Stimulated activated CD8-positive, alpha-beta memory T cell treated with anti-CD3 and anti-CD28 coated beads, Interleukin-15, amount 100 ng/mL, for 24 hours (primary cell): Measurements from ENCODE around the gene XRCC1.

ENCODE experiments used
- DNase-seq: peaks from one replicate; pipeline ENCODE4 v3.0.0-alpha.2; 2020; ENCODE audit warnings: low read depth

The XRCC1 gene, protein sequence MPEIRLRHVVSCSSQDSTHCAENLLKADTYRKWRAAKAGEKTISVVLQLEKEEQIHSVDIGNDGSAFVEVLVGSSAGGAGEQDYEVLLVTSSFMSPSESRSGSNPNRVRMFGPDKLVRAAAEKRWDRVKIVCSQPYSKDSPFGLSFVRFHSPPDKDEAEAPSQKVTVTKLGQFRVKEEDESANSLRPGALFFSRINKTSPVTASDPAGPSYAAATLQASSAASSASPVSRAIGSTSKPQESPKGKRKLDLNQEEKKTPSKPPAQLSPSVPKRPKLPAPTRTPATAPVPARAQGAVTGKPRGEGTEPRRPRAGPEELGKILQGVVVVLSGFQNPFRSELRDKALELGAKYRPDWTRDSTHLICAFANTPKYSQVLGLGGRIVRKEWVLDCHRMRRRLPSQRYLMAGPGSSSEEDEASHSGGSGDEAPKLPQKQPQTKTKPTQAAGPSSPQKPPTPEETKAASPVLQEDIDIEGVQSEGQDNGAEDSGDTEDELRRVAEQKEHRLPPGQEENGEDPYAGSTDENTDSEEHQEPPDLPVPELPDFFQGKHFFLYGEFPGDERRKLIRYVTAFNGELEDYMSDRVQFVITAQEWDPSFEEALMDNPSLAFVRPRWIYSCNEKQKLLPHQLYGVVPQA

DNA sequence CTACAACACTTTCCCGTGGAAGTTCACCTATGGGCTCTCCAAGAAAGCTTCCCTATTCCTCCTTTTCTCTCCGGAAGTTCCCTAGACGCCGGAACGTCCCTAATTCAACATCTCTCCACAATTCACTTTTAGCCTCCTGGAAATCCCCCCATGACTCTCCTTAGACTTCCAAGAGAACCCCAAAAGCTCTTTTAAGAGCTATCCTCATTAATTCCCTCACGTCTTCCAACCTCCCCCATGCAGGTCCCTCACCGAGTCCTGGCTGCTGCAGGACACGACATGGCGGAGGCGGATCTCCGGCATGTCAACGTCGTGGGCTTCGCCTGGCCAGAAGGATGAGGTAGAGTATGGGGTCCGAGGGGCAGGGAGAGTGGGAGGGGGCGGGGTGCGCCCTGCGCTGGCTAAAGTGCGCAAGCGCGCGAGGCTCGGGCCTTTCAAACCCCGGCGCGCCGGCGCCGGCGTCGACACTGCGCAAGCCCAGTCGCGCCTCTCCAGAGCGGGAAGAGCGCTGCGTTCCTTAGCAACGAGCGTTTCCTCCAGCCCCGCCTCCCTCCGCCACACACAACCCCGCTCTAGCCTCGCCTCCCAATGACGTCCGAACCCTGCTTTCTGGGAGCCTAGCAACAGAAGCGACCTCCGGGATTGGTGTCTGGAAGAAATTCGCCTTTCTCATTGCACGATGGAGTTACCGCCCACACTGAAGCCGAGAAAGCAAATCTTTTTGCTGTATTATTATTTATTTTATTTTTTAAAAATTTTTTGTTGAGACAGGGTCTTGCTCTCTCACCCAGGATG lies at the start of gene XRCC1, which contains the start of gene PINLYP:
TSS of gene XRCC1 (minus strand) at position 372 of the 795 bp plus-strand sequence. CDS start at position 303, 69 bp downstream.
TSS of gene PINLYP (plus strand) at position 646 of the 795 bp plus-strand sequence. CDS start 1,391 bp downstream, outside the sequence.
- peak; percentile 90 for DNase-seq

DNA sequence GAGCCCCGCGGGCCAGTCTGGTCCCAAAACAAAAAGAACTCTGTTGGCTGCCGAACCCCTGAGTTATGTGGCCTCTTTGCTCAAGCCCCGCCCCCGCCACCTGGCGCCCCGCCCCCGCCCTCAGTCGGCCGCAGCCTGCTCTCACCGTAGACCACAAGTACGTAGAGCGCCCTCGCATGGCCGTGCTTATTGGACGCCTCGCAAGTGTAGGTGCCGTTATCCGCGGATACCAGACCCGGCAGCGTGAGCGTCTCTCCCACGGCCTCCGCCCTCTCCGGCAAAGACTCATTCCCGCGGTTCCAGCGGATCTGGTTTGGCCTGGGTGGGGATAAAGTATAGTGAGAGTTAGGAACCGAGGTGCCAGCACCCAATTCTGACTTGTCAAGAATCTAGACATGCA lies 49.6 kb upstream of the XRCC1 start:
- peak; percentile 56 for DNase-seq

DNA sequence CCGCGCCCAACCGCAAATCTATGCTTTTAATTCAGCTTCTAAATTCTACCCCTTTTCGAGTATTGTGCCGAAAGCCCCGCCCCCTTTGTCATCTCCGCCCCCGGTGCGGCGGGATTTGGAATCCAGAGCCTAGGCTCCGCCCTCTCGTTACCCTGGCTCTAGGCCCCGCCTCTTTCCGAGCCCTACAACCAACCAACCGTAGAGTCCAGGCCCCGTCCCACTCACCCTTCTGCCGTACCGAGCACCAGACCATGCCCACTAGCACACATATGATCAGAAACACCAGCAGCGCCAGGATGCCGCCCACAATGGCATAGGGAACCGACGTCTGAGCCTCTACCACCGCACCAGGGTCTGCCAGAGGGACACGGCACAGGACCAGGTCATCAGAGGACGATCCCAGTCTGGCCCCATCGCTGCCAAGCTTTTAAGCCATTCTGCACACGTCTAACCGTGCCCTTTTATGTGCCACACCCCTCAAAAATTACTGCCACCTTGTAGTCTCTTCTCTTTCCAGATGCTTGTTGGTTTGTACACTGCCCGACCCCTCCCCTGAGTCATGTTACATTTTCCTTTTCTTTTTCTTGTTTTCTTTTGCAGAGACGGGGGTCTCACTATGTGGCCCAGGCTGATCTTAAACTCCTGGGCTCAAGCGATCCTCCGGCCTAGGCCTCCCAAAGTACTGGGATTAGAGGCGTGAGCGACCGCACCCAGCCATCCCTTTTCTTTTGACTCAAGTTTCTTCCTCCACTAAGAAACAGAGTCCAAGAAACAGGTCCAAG lies 48.8 kb upstream of the XRCC1 start:
- DNase-seq: no peak

DNA sequence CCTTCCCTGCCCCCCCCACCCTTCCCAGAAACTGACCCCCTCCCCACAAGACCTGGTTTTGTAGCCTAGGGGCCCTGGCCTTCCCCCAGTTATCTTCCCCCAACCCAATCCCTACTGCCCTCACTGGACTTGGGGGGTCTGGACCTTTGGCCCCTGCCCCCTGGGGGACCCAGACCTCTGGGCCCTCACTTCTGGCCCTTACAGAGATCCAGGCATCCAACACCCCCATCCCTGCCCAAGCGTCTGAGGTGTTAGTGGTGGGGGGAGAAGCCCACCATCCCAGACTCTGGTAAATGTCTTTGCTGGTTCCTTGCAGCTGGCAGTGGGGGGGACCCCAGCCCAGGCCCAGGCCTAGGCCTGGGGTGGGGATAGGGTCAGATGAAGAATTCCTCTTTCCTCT lies 47.6 kb upstream of the XRCC1 start:
- no peak for DNase-seq

DNA sequence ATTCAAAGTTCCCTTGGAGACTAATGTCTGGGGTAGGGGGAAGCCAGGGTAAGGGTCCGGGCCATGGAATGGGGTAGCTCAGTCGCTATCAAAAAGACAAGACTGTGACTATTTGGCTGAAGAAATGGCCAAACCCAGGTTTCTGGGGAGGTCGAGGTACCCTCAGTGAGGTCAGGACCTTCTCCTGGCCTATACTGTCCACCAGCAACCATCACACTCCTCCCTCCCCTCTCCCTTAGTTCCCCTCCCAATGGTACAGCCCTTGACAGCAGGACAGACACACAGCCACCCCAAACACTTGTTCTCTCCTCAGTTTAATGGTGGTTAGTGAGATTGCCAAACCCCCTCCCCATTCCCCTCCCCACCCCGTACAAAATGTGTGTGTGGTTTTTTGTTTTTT lies 46.7 kb upstream of the XRCC1 start:
- DNase-seq: no peak

DNA sequence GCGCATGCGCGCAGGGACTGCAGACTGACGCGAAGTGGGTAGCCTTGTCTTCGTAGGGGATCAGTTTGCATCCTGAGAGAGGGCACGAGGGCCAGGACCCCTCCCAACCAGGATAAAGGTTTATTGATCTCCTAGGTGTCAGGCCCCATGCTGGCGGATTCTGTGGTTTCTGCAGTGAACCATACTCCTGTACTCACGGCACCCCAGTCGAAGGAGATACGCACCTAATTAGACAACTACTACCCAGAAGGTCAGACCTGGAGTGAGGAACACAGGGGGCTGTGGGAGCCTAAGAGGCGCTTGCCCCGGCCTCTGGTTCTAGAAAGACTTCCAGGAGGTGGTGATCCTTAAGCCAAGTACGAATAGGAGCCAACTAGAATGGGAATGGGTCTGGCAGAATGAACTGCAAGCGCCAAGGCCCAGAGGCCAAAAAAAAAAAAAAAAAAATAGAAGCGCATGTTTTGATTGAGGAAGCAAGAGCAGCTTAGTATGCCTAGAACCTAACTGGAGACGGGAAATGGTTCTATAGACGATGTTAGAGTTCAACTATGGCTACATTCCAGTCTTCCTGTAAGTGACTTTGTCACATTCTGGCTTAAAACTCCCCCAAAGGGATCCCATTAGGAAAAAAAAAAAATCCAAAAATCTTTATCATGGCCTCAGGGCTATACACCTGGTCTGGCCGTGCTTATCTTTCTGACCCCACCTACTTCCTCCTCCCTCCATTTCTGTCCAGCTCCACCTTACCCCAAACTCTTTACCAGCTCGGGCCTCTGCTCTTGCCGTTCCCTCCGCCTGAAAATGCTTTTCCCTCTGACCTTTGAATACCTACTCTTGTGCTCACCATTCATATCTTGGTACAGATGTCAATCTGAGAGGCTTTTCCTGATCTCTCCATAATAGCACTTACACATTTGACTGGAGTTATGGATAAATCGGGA lies 45.0 kb upstream of the XRCC1 start:
- peak; percentile 72 for DNase-seq

DNA sequence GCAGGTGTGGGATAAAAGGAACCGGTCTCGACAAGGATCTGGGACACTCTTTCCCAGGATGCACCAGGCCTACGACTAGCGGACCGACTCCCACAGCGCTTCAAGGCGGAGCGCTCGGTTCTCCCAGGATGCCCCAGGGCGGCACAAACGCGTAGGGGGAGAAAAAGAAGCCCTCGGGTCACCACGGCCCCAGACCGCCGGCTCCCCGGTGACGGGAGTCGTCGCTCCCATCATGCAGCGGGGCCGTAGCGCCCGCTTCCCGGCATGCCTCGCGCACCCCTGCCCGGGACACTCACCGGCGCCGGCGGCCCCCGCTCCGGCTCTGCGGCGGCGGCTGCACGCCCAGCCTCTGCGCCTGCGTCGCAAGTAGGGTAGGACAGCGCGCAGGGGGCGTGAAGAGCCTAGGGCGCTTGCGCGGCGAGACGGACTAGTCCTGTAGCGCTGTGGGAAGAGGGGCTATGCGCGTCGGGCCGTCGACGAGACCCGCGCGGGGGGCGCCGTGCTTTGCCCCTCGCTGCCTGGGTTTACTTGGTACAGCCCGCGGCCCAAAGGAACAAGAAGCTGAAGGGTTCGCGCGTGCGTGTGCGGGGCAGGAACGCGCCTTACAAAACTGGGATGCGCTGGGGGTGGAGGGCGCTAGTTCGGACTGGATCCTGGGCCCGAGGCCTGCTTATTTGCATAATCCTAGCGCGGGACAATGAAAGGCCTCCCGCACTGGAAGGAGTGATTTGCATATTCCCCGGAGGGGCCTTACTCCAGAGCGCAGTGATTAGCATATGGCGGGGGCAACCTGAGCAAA lies 44.1 kb upstream of the XRCC1 start, which contains the start of gene ZNF428:
TSS of gene ZNF428 (minus strand) at position 368 of the 799 bp plus-strand sequence. CDS start 5,325 bp downstream, outside the sequence.
- DNase-seq: peak; percentile 71

DNA sequence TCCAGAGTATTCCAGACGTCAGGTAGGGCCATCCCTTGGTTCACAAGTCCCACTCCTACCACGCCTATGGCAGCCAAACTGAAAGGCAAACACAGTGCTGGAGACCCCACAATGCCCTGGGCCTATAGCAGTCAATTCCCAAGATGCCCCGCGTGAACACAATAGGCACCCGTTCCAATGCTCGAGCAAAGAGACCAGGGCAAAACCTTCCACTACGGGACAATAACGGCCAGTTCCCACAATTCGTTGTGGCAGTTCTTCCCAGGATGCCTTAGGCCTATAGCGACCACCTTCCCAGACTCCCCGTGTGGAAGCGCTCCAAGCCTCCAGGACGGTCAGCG lies 43.6 kb upstream of the XRCC1 start:
- DNase-seq: no peak

DNA sequence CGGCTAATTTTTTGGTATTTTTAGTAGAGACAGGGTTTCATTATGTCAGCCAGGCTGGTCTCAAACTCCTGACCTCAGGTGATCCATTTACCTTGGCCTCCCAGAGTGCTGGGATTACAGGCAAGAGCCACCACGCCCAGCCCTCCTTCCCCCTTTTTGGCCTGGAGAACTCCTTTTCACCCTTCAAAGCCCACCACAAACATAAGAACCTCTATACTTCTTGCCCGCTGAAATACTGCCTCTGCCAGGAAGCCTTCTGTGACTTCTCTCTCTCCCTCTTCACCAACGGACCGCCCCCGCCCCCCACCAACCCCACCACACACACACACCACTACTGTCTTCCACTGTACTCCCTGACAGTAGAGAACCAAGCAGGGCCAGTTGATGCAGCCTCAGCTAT lies 41.6 kb upstream of the XRCC1 start:
- DNase-seq: no peak

DNA sequence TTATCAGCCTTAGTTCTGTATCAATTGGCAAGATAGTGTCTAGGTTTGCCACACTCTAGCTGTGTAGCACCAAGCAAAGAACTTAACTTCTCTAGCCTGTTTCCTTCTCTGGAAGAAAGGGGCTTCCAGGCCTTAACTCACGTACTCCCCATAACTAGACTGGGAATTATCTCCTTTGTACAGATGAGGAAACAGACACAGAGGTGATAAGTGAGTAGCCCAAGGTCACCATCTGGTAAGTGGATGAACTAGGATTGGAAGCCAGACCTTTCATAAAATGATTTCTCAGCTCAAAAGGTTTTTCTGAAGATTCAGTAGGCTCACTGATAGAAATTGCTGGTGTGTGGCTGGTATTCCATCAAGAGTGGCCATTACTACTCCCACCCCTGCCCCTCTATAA lies 41.0 kb upstream of the XRCC1 start:
- DNase-seq: no peak

DNA sequence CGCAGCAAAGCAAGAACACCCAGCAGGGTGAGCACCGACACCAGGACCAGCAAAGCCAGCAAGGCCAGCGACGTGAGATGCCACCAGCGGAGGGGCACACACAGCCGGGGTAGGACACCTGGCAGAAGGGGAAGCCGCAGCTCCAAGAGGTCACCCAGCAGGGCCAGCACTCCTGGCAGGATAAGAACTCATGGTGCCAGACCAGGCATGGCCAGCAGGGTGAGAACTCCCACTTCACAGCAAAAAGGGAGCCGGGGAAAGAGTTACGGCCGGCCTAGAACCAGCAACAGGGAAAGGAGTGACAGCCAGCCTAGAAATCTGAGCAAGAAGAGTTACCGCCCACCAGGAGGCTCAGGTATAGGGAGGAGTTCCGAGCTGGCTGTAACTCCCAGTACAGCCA lies 37.0 kb upstream of the XRCC1 start:
- no peak for DNase-seq

DNA sequence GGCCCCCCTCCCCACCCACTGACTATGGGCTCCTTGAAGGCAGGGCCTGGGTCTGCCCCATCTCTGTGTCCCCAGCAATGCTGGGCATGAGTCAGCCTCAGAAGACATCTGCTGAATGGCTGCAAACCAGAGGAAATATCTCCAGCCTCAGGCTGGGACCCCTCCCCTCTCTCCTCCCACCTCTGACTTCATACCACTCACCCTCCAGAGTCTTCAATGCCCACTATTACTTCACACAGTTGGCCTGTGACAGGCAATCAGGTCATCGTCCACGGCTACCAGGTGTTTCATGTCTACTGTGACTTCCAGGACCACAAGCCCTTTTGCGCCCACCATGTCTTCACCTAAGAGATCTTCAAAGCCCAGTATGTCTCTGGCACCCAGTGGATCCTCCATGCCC lies 36.5 kb upstream of the XRCC1 start, which contains the start of gene SRRM5:
TSS of gene SRRM5 (plus strand) at position 301 of the 400 bp plus-strand sequence. CDS start at position 335, 34 bp downstream.
- no peak for DNase-seq

DNA sequence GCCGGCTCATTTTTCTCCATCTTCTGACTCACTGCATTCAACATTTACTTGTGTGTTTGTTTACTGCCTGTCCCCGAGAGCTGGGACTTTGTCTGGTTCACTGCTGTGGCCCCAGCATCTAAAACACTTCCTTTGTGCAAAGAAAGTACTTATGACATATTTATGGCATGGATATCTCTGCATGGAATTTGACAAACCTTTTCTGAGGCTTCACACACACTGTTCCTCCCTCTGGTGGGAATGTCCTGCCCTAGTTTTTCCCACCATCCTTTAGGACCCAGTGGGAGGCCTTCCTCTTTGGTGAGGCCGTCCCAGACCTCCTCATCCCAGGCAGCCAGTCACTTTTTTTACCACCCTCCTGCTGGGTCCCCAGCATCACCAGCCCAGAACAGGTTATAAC lies 35.2 kb upstream of the XRCC1 start:
- no peak for DNase-seq

DNA sequence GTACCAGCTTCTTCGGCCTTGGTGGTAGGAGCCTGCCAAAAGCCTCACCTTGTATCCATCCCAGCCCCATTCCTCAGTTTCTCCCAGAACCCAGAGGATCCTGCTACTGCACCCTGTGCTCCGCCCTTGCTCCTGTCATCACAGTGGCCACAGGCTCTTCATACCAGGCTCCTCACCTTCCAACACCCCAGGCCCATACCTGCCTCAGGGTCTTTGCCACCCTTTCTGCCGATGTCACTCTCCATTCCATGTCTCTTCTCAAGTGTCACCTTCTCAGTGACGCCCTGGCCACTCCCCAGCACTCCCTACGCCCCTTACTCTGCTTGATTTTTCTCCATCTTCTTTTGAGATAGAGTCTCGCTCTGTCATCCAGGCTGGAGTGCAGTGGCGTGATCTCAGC lies 34.5 kb upstream of the XRCC1 start:
- DNase-seq: no peak

DNA sequence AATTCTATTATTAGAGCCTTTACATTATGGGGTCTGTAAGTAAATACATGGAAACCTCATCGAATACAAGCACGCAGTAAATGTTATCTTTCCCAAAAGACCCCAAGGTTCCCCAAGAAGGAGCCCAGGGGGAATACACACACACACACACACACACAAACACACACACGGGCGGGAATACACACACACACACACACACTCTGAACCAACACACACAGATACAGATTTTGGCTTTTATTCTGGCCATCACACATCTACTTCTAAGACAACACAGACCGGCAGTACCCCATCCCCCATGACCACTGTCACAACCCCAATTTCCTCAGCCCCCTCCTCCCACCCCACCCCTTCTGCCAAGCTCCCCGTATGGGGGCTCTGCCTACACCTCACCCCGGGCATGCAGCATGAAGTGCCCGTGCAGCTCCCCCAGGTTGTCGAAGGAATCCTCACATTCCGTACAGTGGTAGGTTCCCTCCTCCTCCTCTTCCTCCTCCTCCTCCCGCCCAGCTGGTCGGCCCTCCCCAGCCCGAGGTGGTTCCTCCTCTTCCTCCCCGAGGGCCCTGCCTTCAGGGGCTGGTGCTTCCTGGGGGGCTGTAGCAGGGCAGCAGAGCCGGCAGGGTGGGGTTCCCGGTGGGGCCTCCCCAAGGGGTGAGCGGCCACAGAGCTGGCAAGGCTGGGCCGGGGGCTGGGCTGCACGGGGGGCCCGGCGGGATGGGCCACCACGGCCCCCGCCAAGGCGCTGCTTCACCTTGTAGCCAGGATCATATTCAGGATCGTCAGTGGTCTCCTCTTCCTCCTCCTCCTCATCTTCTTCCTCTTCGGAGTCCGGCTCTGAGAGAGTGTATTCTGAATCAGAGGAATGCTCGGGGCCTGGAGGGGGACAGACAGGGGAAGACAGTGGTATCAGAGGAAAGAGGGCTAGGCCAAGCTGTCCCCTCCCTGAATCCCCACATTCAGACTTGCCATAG lies 32.2 kb upstream of the XRCC1 start:
- no peak for DNase-seq

DNA sequence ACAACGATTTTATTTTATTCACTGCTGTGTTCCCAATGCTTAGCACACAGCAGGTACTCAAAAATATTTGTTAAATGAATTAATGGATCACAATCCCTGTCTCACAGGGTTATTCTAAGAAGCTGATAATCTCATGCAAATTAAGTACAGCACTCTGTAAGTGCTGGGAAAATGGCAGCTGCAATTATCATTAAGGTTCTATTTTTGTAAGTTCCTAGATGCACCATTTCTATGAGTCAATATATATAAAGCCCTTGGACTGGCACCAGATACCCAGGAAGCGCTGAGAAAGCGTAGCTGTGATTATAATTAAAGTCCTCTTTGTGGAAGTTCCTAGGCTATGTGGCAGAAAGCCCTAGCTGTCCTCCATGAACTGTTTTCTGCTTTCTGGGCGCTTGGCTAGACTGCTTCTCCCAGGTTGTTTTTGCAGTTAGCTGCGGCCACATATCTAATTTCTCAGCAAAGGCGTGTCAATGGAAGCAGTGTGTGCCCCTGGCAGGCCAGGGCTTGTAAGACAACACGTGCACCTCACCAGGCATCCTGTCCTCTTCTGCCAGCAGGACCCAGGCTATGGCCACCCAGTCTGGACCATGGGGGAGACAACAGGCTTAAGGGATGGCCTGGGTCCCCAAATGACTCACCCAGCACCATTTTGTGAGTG lies 31.4 kb upstream of the XRCC1 start:
- DNase-seq: no peak

DNA sequence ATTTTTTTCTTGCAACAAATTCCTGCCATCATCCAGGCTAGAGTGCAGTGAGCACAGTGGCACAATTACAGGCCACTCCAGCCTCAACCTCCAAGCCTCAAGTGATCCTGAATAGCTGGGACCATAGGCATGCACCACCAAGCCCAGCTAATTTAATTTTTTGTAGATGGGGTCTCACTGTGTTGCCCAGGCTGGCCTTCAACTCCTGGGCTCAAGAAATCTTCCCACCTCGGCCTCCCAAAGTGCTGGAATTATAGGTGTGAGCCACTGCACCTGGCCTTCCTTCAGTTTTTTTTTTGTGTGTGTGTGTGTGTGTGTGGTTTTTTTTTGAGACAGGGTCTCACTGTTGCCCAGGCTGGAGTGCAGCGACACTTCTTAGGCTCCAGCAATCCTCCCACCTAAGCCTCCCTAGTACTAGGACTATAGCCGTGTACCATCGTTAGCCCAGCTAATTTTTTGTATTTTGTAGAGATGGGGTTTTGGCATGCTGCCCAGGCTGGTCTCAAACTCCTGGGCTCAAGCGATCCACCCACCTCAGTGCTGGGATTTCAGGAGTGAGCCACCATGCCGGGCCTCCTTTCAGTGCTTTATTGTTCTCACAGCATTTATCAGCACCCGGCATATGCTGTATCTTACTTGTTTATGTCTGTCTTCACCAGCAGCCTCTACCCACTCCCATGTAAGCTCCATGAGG lies 30.7 kb upstream of the XRCC1 start:
- DNase-seq: no peak
